ENCODE measurements around the gene RFT1. TPM values are rescaled to one million over a fixed set of nuclear protein-coding genes. Genes with fewer than 3 reads are reported as not detected.

The RFT1 gene
- total and polyA plus RNA-seq, 10 donors = 6.0 to 25.6 (median 15.4) TPM

DNA sequence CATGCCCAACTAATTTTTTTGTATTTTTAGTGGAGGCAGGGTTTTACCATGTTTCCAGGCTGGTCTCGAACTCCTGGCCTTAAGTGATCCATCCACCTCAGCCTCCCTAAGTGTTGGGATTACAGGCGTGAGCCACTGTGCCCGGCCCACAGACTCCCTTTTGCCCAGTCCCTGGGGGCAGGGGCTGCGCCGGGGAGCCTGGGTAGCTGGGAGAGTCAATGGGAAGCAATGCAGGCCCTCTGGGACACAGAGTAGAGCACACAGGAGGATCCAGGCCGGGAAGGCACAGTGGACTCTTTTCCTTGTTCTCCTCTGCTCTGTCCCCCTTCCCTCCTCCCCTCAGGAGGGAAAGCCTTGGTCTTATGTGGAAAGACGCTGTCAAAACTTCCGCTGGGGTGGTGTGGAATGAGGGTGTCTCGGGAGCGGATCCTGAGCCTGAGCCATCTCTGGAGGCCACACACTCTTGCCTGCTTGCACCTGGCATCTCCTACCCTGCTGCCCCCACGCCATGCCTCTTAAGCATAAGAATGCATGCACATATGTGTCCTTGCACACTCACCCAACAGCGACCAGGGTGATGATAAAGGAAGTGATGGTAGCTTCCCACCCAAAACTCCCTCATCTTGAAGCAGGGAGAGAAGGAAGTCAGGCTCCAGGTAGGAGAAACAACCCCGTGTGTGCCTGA lies 18.9 kb upstream of the RFT1 start:
- no peak for DNase-seq

DNA sequence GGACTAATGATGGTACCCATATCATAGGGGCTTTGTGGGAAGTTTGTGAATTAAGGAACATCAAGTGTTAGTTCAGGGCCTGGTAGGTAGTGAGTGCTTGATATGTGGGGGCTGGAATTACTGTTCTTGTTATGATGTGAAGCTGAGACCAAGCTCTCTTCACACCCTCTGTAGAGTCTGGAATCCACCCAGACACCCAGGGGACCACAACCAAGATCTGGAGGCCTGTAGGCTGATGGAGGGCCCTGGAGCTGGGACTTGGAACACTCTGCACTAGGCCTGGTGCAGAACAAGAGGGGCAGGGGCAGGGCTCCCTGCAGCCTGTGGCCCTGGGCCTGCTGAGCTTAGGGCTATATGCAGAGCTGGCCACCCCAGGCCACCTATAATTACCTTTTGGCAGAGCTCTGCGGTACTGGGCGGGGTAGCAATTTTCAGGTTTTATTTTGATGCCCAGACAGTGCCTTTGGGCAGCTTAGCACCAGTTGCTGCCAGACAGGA lies 17.7 kb upstream of the RFT1 start:
- TF ChIP-seq POLR2A (IDR thresholded peaks at IDR 0.05) = no peak
- TF ChIP-seq POLR2AphosphoS5 (IDR thresholded peaks at IDR 0.05) = no peak
- intact Hi-C loops (cut with DNase I; ENCODE audit: low total_unique reads) = no loop called here
- no peaks in the 10 kb centered on the region for H3K36me3 ChIP-seq
- H3K9me3 ChIP-seq = no peaks in the 10 kb centered on the region
- no peak for DNase-seq
- H3K4me1 ChIP-seq = peaks cover 0 to 51% (median 18%) of the 10 kb centered on the region in 6 donors
- no peak overlapping the region for H3K4me3 ChIP-seq
- H3K27ac ChIP-seq = peak overlapping the region in 3 of 8 donors; percentile 66 to 84 (median 75)
- WGBS, 5 donors = 92 to 100% (median 100%) methylated on average over 2 of the region's 2 CpGs
- peaks cover 0 to 8% (median 0%) of the 10 kb centered on the region in 7 donors for H3K27me3 ChIP-seq (replicated peaks in 1 of 7)

More for the DNA sequence above, 18.9 kb upstream of the RFT1 start:
- WGBS, 5 donors = 86 to 90% (median 89%) methylated on average over 11 to 13 of the region's 13 CpGs
- Histone ChIP-seq H3K4me3 (no peak overlapping the region), H3K9me3 (no peaks in the 10 kb centered on the region), H3K36me3 (no peaks in the 10 kb centered on the region), H3K27me3 (replicated peaks in 1 of 7) (peaks cover 0 to 18% (median 0%) of the 10 kb centered on the region in 7 donors), H3K4me1 (peaks cover 0 to 40% (median 13%) of the 10 kb centered on the region in 6 donors), H3K27ac (no peak overlapping the region)
- TF ChIP-seq, protein P1, sequence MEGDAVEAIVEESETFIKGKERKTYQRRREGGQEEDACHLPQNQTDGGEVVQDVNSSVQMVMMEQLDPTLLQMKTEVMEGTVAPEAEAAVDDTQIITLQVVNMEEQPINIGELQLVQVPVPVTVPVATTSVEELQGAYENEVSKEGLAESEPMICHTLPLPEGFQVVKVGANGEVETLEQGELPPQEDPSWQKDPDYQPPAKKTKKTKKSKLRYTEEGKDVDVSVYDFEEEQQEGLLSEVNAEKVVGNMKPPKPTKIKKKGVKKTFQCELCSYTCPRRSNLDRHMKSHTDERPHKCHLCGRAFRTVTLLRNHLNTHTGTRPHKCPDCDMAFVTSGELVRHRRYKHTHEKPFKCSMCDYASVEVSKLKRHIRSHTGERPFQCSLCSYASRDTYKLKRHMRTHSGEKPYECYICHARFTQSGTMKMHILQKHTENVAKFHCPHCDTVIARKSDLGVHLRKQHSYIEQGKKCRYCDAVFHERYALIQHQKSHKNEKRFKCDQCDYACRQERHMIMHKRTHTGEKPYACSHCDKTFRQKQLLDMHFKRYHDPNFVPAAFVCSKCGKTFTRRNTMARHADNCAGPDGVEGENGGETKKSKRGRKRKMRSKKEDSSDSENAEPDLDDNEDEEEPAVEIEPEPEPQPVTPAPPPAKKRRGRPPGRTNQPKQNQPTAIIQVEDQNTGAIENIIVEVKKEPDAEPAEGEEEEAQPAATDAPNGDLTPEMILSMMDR (IDR thresholded peaks at IDR 0.05 in 8 of 11, conservative IDR thresholded peaks at IDR 0.05 in 3 of 11) = no peak
- no peak for TF ChIP-seq POLR2A (IDR thresholded peaks at IDR 0.05)
- TF ChIP-seq POLR2AphosphoS5 (IDR thresholded peaks at IDR 0.05) = no peak
- intact Hi-C loops (cut with DNase I; ENCODE audit: low total_unique reads) = no loop called here

DNA sequence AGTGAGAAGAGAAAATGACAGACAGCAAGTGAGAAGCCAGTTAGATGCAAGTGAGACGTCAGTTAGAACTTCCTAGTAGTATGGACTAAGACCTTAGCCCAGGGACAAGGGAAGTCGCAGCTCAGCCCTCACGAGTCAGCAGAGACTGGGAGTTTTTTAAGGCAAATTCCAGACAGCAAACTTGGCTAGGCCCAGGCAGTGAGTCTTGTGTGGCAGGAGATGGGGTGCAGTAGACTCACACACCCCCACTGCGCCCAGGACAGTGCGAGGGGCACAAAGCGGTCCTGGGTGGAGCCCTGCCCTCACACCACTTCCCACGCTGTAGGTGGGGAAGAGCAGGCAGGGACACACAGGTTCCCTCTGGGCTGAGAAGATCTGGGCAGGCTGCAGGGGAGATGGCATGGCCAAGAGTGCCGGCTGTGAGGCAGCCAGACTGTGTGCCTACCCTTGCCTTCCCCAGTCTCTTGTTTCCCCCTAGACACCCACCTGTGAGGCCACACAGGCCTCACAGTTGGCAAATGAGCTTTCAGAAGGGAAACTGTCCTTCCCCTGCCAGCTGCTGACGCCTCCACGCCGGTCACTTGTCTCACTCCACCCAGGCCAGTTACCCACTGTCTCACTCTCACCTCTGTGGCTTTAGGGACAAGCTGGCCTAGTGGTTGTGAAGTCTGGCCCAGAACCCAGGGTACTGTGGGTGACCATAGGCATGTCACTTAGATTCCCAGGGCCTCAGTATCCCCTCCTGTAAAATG lies 17.1 kb upstream of the RFT1 start:
- Histone ChIP-seq H3K27ac (peak overlapping the region in 7 of 8 donors; percentile 1 to 84 (median 63)), H3K9me3 (no peaks in the 10 kb centered on the region), H3K4me3 (peak overlapping the region in 1 of 8 donors; percentile 15), H3K36me3 (no peaks in the 10 kb centered on the region), H3K27me3 (replicated peaks in 1 of 7) (peaks cover 0 to 4% (median 0%) of the 10 kb centered on the region in 7 donors), H3K4me1 (peaks cover 0 to 51% (median 18%) of the 10 kb centered on the region in 6 donors)
- intact Hi-C loops (cut with DNase I; ENCODE audit: low total_unique reads) = no loop called here
- no peak for DNase-seq
- no peak for TF ChIP-seq POLR2A (IDR thresholded peaks at IDR 0.05)
- no peak for TF ChIP-seq POLR2AphosphoS5 (IDR thresholded peaks at IDR 0.05)
- TF ChIP-seq, protein P1 (IDR thresholded peaks at IDR 0.05 in 8 of 11, conservative IDR thresholded peaks at IDR 0.05 in 3 of 11) = no peak
- 70 to 86% (median 73%) methylated on average over 10 to 11 of the region's 11 CpGs for WGBS, 5 donors

DNA sequence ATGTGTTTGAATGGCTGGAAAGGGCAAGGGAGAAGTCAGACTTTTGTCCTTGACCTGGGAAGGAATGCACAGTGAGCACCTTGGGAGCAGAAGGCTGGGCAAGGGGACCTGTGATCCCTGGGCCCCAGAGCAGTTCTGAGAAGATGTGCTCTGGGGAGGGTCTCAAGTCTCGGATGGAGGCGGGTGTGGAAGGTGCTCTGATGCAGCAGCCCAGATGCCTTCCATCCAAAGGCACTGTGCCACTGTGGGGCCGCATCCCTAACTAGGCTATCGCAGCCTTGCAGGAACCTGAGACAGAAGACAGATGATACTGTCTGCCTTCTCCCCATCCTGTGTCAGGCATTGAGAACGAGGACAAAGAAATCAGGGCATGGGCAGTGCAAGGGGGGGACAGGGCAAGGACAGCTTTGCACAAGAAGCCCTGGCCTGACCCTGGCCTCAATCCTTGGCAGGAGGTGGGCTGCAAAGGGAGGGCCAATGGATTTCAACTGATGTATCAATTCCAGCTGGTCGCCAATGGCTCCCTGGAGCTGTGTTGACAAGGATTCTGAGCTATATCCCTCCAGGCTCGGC lies 16.2 kb upstream of the RFT1 start:
- H3K4me1 ChIP-seq = peaks cover 0 to 51% (median 21%) of the 10 kb centered on the region in 6 donors
- no peaks in the 10 kb centered on the region for H3K36me3 ChIP-seq
- H3K27ac ChIP-seq = peak overlapping the region in 4 of 8 donors; percentile 63 to 84 (median 70)
- 87 to 95% (median 91%) methylated on average over 6 to 7 of the region's 7 CpGs for WGBS, 5 donors
- no peak for DNase-seq
- TF ChIP-seq, protein P1 (IDR thresholded peaks at IDR 0.05 in 8 of 11, conservative IDR thresholded peaks at IDR 0.05 in 3 of 11) = no peak
- TF ChIP-seq POLR2A (IDR thresholded peaks at IDR 0.05) (no peak), POLR2AphosphoS5 (IDR thresholded peaks at IDR 0.05) (no peak)
- no peak overlapping the region for H3K4me3 ChIP-seq
- intact Hi-C loops (cut with DNase I; ENCODE audit: low total_unique reads) = no loop called here
- H3K27me3 ChIP-seq (replicated peaks in 1 of 7) = no peaks in the 10 kb centered on the region
- no peaks in the 10 kb centered on the region for H3K9me3 ChIP-seq

All from spleen (tissue), 11 donors.